Activated CD4-positive, alpha-beta memory T cell treated with anti-CD3 and anti-CD28 coated beads for 36 hours (primary cell): ENCODE results near the gene DDN. TPM values are rescaled to one million over a fixed set of nuclear protein-coding genes. Genes with fewer than 3 reads are reported as not detected.

Experiments used
- CTCF ChIA-PET: fragments of 350-600 bp; sonication (Branson Sonifier 250); formaldehyde crosslinking; loops from one replicate; lab custom pipeline; 2021; ENCODE audit warnings: antibody characterized with exemption, inconsistent platforms; lab: Charles Lee
- POLR2A ChIA-PET: fragments of 350-600 bp; sonication (Branson Sonifier 250); formaldehyde crosslinking; loops from one replicate; lab custom pipeline; 2021; ENCODE audit warnings: antibody characterized with exemption; lab: Charles Lee
- DNase-seq: peaks from one replicate; pipeline ENCODE4 v3.0.0-alpha.2; 2020
- H3K27ac Mint-ChIP-seq: one replicate; pipeline ENCODE4 v1.8.0; 2021; ENCODE audit warnings: mixed read lengths
- H3K27me3 Mint-ChIP-seq: one replicate; pipeline ENCODE4 v1.8.0; 2021; ENCODE audit warnings: mixed read lengths
- H3K36me3 Mint-ChIP-seq: one replicate; pipeline ENCODE4 v1.8.0; 2021; ENCODE audit warnings: mixed read lengths
- H3K4me1 Mint-ChIP-seq: one replicate; pipeline ENCODE4 v1.8.0; 2021; ENCODE audit warnings: low read depth, mixed read lengths
- H3K4me3 Mint-ChIP-seq: one replicate; pipeline ENCODE4 v1.8.0; 2021; ENCODE audit warnings: mild to moderate bottlenecking, mixed read lengths
- H3K9me3 Mint-ChIP-seq: one replicate; pipeline ENCODE4 v1.8.0; 2021; ENCODE audit warnings: mixed read lengths
- intact Hi-C: fragments of 100-400 bp; cut with micrococcal nuclease; formaldehyde crosslinking; loops from one replicate; pipeline ENCODE4 v1.15.1; 2023
- total RNA-seq, 2 experiments: library from RNA; stranded (reverse); gene quantifications; one replicate each; pipeline ENCODE4 v1.2.3, GENCODE V29; 2021

DDN gene
- total RNA-seq, 2 experiments from 2014 or later, result 0.22 to 0.26 TPM

DNA sequence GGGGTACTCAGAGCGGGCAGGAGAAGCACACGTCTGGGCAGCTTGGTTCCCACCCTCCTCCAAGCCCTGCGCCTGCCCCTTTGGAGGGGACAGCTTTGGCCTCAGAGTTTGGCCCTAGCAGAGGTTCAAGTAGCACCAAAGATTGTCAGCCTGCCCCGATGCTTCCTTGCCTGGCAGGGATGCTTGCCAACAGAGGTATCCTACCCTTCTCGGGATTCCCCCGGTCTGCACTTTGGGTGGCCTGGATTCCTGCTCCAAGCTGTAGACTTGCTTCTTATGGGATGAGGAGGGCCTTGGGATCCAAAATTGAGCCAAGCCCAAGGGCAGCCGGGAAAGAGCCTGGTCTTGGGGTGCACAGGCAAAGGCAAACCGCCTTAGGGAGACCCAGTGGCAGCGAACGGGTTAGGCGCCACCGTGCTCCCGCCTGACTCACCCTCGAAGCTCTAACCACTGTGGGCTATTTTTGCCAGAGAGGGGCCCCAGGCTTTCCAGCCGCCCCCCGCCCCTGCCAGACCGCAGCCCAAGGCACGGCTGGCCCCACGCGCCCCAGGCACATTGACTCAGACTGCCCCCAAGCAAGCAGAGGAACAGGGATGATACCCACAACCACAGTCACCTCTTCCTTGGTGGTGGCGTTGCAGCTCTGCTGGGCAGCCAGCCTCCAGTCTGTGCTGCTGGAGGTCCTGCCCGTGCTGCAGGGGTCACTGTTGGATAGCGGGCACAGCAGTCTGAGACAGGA, 26.8 kb downstream of the DDN start:
- ChIA-PET POLR2A (interaction anchor here (1.1 kb wide), 1 partner anchor 25 kb away, joined by 3 read pairs; no protein-coding TSS in a partner anchor), CTCF (interaction anchor here (1.6 to 15.5 kb wide), 3 partner anchors 10 to 120 kb away, joined by 5 to 202 read pairs (median 7); partner anchors contain the start of genes DDX23 and WNT1)
- Mint-ChIP-seq H3K36me3 (no peaks in the 10 kb centered on the region), H3K4me1 (peaks cover 44% of the 10 kb centered on the region), H3K4me3 (no peak overlapping the region), H3K9me3 (no peaks in the 10 kb centered on the region), H3K27ac (no peak overlapping the region), H3K27me3 (peaks cover 47% of the 10 kb centered on the region)
- intact Hi-C loops, result no loop called here
- DNase-seq, result peak; percentile 68

DNA sequence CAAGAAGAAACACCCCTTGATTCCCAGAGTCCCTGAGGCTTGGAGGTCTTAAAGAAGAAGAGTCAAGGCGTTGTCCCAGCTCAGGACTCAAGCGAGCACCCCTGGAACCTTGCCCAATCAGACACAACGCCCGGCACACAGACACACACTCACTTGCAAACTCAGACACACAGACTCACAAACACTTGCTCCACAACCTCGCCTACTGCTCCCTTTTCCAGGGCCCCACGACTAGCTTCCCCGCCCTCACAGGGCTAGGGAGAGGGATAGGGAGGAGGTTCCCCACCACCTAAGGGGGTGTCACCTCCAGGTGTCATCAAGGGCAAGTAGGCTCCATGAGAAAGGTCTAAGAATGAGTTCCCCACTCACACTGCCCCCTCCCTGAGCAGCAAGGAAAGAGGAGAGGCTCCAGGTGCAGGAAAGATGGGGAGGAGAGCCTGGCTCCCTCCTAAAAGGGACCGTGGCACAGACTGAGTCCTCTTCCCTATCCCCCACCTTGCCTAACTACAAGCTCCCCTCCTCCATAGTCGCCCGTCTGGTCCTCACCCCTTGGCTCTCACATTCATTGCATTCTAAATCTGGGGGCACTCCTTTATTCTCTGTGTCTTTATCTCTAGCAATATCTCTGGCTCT, 28.4 kb downstream of the DDN start:
- H3K27ac Mint-ChIP-seq, result no peak overlapping the region
- DNase-seq, result no peak

GRCh38 chr12:48969833-48970701, 29.1 kb downstream of the DDN start:
- no peaks in the 10 kb centered on the region for H3K9me3 Mint-ChIP-seq
- DNase-seq, result peak; percentile 49
- intact Hi-C loops, result no loop called here
- peaks cover 37% of the 10 kb centered on the region for H3K4me1 Mint-ChIP-seq
- no peaks in the 10 kb centered on the region for H3K36me3 Mint-ChIP-seq
- H3K27ac Mint-ChIP-seq, result no peak overlapping the region
- peaks cover 40% of the 10 kb centered on the region for H3K27me3 Mint-ChIP-seq
- no peak overlapping the region for H3K4me3 Mint-ChIP-seq
- ChIA-PET CTCF (interaction anchor here (1.3 to 15.5 kb wide), 5 partner anchors 12 to 118 kb away, joined by 4 to 202 read pairs (median 7); partner anchors contain the start of gene WNT1), POLR2A (interaction anchor here (1.0 to 1.5 kb wide), 3 partner anchors 10 to 18 kb away, joined by 3 read pairs; no protein-coding TSS in a partner anchor)

More for the DNA sequence above, 28.4 kb downstream of the DDN start:
- CTCF ChIA-PET, result interaction anchor here (2.3 to 15.5 kb wide), 3 partner anchors 12 to 118 kb away, joined by 5 to 202 read pairs (median 9); partner anchors contain the start of gene WNT1
- peaks cover 37% of the 10 kb centered on the region for H3K4me1 Mint-ChIP-seq
- no peaks in the 10 kb centered on the region for H3K9me3 Mint-ChIP-seq
- H3K4me3 Mint-ChIP-seq, result no peak overlapping the region
- POLR2A ChIA-PET, result no interaction called here
- intact Hi-C loops, result loop anchor here (1.0 kb wide), 1 partner anchor 14 kb away; the partner anchor contains the start of gene ARF3
- no peaks in the 10 kb centered on the region for H3K36me3 Mint-ChIP-seq
- H3K27me3 Mint-ChIP-seq, result peaks cover 42% of the 10 kb centered on the region

GRCh38 chr12:48969160-48969771, 29.9 kb downstream of the DDN start:
- DNase-seq, result no peak
- intact Hi-C loops, result no loop called here

GRCh38 chr12:48968467-48968866, 30.7 kb downstream of the DDN start:
- Mint-ChIP-seq H3K4me1 (peaks cover 37% of the 10 kb centered on the region), H3K9me3 (no peaks in the 10 kb centered on the region), H3K4me3 (no peak overlapping the region), H3K27me3 (peaks cover 33% of the 10 kb centered on the region), H3K36me3 (no peaks in the 10 kb centered on the region), H3K27ac (no peak overlapping the region)
- no peak for DNase-seq
- intact Hi-C loops, result no loop called here
- POLR2A ChIA-PET, result interaction anchor here (0.7 to 1.5 kb wide), 3 partner anchors 11 to 116 kb away, joined by 3 to 6 read pairs (median 4); partner anchors contain the start of genes ARF3 and DDX23
- CTCF ChIA-PET, result interaction anchor here (0.8 to 15.5 kb wide), 6 partner anchors 10 to 120 kb away, joined by 3 to 202 read pairs (median 6); partner anchors contain the start of genes ARF3 and WNT1

More at GRCh38 chr12:48969160-48969771, 29.9 kb downstream of the DDN start:
- POLR2A ChIA-PET, result interaction anchor here (1.0 to 1.5 kb wide), 4 partner anchors 10 to 17 kb away, joined by 3 to 6 read pairs (median 3); partner anchors contain the start of gene ARF3
- no peak overlapping the region for H3K4me3 Mint-ChIP-seq
- H3K9me3 Mint-ChIP-seq, result no peaks in the 10 kb centered on the region
- no peaks in the 10 kb centered on the region for H3K36me3 Mint-ChIP-seq
- peaks cover 37% of the 10 kb centered on the region for H3K4me1 Mint-ChIP-seq
- H3K27me3 Mint-ChIP-seq, result peaks cover 36% of the 10 kb centered on the region
- no peak overlapping the region for H3K27ac Mint-ChIP-seq
- CTCF ChIA-PET, result interaction anchor here (0.6 to 15.5 kb wide), 8 partner anchors 12 to 624 kb away, joined by 3 to 202 read pairs (median 6); partner anchors contain the start of genes ARF3 and WNT1

DNA sequence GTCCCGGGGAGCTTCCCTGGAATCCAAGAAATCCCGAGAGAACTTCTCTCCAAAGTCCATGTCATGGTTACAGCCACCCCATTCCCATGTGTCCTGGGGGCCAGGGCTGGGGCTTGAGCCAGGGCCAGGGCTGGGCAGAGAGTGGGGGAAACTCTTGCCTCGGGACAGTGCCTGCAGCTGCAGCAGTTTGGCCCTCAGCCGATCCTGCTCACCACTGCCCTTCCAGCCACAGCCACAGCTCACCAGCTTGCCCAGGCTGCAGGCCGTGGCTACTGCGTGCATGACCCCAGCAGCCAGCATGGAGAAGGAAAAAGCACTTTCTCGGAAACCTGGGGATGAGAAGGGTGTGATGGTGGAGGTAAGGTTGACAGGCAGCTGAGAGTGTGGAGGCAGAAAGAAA, 31.2 kb downstream of the DDN start:
- H3K9me3 Mint-ChIP-seq, result no peaks in the 10 kb centered on the region
- H3K27me3 Mint-ChIP-seq, result peaks cover 28% of the 10 kb centered on the region
- DNase-seq, result no peak
- ChIA-PET POLR2A (interaction anchor here (0.7 to 1.4 kb wide), 2 partner anchors 11 to 116 kb away, joined by 4 to 6 read pairs; partner anchors contain the start of genes ARF3 and DDX23), CTCF (interaction anchor here (0.8 to 15.5 kb wide), 4 partner anchors 9 to 24 kb away, joined by 3 to 202 read pairs (median 5); partner anchors contain the start of genes ARF3 and WNT1)
- no peak overlapping the region for H3K4me3 Mint-ChIP-seq
- H3K27ac Mint-ChIP-seq, result no peak overlapping the region
- H3K4me1 Mint-ChIP-seq, result peaks cover 37% of the 10 kb centered on the region
- no peaks in the 10 kb centered on the region for H3K36me3 Mint-ChIP-seq
- intact Hi-C loops, result no loop called here

- Mint-ChIP-seq H3K4me1 (peaks cover 24% of the 10 kb centered on the region), H3K9me3 (no peaks in the 10 kb centered on the region), H3K36me3 (no peaks in the 10 kb centered on the region), H3K4me3 (no peak overlapping the region), H3K27ac (no peak overlapping the region), H3K27me3 (peaks cover 13% of the 10 kb centered on the region)
- ChIA-PET POLR2A (interaction anchor here (1.1 kb wide), 1 partner anchor 9 kb away, joined by 3 read pairs; the partner anchor contains the start of gene ARF3), CTCF (interaction anchor here (0.8 to 15.5 kb wide), 3 partner anchors 16 to 77 kb away, joined by 3 to 202 read pairs (median 3); partner anchors contain the start of gene WNT1)
- intact Hi-C loops, result no loop called here
- DNase-seq, result no peak
These were observed 32.8 kb downstream of the DDN start for GRCh38 chr12:48966177-48966895.

- intact Hi-C loops, result no loop called here
- H3K27me3 Mint-ChIP-seq, result peaks cover 4% of the 10 kb centered on the region
- DNase-seq, result no peak
- no peak overlapping the region for H3K27ac Mint-ChIP-seq
- H3K9me3 Mint-ChIP-seq, result no peaks in the 10 kb centered on the region
- ChIA-PET POLR2A (interaction anchor here (1.1 kb wide), 1 partner anchor 8 kb away, joined by 3 read pairs; the partner anchor contains the start of gene ARF3), CTCF (interaction anchor here (0.7 to 15.5 kb wide), 2 partner anchors 17 to 75 kb away, joined by 3 to 202 read pairs; partner anchors contain the start of gene WNT1)
- H3K36me3 Mint-ChIP-seq, result no peaks in the 10 kb centered on the region
- no peak overlapping the region for H3K4me3 Mint-ChIP-seq
- peaks cover 14% of the 10 kb centered on the region for H3K4me1 Mint-ChIP-seq
These were observed 33.8 kb downstream of the DDN start for GRCh38 chr12:48965298-48965838.

DNA sequence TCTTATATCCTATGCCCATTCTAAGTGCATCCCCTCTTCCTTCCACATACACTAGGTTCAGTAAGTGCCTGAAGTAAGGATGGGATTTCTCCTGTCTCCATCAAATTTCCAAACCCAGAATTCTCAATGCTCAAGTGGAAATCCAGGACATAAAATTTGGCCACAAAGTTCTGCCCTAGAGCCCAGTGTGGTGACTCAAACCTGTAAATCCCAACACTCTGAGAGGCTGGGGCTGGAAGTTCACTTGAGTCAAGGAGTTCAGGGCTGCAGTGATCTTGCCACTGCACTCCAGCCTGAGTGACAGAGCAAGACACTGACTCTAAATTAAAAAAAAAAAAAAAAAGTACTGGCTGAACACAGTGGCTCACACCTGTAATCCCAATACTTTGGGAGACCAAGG, 37.4 kb downstream of the DDN start:
- H3K27me3 Mint-ChIP-seq, result no peaks in the 10 kb centered on the region
- POLR2A ChIA-PET, result no interaction called here
- no peaks in the 10 kb centered on the region for H3K9me3 Mint-ChIP-seq
- CTCF ChIA-PET, result interaction anchor here (15.5 kb wide), 1 partner anchor 21 kb away, joined by 202 read pairs; the partner anchor contains the start of gene WNT1
- no peak for DNase-seq
- H3K4me3 Mint-ChIP-seq, result no peak overlapping the region
- H3K27ac Mint-ChIP-seq, result no peak overlapping the region
- no peaks in the 10 kb centered on the region for H3K36me3 Mint-ChIP-seq
- intact Hi-C loops, result no loop called here
- peaks cover 5% of the 10 kb centered on the region for H3K4me1 Mint-ChIP-seq

DNA sequence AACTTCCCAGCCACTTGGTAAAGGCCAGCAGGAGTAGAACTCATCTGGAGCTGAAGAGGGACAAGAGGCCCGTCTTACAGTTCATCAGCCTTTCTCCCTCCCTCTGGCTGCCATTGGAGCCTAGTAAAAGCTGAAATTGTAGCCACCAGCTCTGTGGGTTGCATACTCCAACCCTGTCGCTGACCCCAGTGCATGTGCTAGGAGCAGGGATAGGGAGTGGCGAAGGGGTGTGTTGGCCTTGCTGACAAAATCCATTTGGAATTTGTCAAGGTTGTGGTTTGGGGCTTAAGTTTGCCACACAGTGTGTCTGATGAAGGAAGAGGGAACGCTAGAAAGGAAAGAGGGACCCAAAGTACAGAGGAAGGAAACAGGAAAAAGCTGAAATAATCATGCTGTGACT, 37.8 kb downstream of the DDN start:
- ChIA-PET CTCF (interaction anchor here (1.5 to 15.5 kb wide), 2 partner anchors 21 to 108 kb away, joined by 3 to 202 read pairs; partner anchors contain the start of gene WNT1), POLR2A (no interaction called here)
- Mint-ChIP-seq H3K4me1 (peaks cover 7% of the 10 kb centered on the region), H3K36me3 (peaks cover under 1% of the 10 kb centered on the region), H3K9me3 (no peaks in the 10 kb centered on the region), H3K27me3 (no peaks in the 10 kb centered on the region), H3K27ac (no peak overlapping the region), H3K4me3 (no peak overlapping the region)
- no peak for DNase-seq
- intact Hi-C loops, result no loop called here
